Fibroblast of villous mesenchyme (primary cell): ENCODE measurements around the gene BMP7. TPM values are rescaled to one million over a fixed set of nuclear protein-coding genes. Genes with fewer than 3 reads are reported as not detected.
"Not testable (repeated sequence)": the region's sequence is repeated elsewhere in the genome, so short reads cannot be mapped to it uniquely, and the experiment has no call there.

Experiments
- DNase-seq: peaks from one replicate; pipeline ENCODE4 v3.0.0-alpha.2; 2010; ENCODE audit warnings: low read depth
- H3K4me3 ChIP-seq: 2 replicates; pipeline ENCODE4 v1.5.1; 2011; ENCODE audit warnings: low read depth, mild to moderate bottlenecking, low read length
- total RNA-seq: library from RNA; depleted of rRNA; stranded (reverse); fragments of >200 nt; gene quantifications from 2 replicates; pipeline ENCODE4 v1.2.3, GENCODE V29; 2012
- TF ChIP-seq, protein P1 (sequence below): IDR thresholded peaks from 2 replicates; pipeline ENCODE4 v1.5.1; 2012; ENCODE audit warnings: low read depth, mild to moderate bottlenecking, low read length; ENCODE audit not compliant: insufficient read depth

The BMP7 gene
- total RNA-seq, 1 donor, result not detected

DNA sequence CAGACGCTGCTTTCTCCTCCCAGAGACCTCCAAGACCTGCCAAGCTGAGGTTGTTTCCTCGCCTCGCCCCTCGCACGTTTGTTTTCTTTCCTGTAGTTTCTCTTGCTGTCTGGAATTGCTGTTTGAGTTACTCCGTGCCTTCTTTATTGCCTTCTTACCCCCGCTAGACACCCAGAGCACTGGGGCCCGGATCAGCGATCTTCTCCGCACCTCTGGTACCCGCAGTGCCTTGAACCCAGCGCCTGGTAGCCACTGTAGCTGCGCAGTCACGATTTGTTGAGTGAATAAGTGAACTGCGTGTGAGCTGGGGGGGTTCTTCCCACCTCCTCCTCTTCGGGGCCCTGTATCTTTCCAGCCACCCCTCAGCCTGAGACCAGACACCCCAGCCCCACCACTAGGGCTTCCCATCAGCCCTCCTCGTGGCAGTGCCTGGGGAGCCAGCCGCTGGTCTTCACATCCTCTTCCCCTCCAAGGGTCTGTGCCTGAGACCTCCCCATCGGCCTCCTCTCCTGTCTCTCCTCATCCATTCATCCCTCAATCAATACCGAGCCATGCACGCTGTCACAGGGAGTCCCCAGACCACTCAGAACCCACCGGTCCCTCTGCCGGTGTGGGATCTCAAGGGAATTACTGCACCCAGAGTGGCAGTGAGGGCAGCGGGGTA lies 849 bp upstream of the BMP7 start:
- DNase-seq, result no peak
- TF ChIP-seq, protein P1, sequence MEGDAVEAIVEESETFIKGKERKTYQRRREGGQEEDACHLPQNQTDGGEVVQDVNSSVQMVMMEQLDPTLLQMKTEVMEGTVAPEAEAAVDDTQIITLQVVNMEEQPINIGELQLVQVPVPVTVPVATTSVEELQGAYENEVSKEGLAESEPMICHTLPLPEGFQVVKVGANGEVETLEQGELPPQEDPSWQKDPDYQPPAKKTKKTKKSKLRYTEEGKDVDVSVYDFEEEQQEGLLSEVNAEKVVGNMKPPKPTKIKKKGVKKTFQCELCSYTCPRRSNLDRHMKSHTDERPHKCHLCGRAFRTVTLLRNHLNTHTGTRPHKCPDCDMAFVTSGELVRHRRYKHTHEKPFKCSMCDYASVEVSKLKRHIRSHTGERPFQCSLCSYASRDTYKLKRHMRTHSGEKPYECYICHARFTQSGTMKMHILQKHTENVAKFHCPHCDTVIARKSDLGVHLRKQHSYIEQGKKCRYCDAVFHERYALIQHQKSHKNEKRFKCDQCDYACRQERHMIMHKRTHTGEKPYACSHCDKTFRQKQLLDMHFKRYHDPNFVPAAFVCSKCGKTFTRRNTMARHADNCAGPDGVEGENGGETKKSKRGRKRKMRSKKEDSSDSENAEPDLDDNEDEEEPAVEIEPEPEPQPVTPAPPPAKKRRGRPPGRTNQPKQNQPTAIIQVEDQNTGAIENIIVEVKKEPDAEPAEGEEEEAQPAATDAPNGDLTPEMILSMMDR, result no peak
- no peak overlapping the region for H3K4me3 ChIP-seq

DNA sequence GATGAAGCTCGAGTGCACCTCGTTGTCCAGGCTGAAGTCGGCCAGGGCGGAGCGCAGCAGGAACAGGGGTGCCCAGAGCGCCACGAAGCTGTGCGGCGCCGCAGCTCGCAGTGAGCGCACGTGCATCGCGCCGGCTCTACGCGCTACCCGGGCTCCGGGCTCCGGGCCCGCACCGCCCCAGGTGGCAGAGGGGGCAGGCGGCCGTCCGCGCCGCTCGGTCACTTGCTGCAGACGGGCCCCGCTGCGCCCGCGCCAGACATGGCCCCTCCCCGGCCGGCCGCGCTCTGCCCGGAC lies 497 bp downstream of the BMP7 start:
- no peak for DNase-seq
- TF ChIP-seq, protein P1, result no peak

DNA sequence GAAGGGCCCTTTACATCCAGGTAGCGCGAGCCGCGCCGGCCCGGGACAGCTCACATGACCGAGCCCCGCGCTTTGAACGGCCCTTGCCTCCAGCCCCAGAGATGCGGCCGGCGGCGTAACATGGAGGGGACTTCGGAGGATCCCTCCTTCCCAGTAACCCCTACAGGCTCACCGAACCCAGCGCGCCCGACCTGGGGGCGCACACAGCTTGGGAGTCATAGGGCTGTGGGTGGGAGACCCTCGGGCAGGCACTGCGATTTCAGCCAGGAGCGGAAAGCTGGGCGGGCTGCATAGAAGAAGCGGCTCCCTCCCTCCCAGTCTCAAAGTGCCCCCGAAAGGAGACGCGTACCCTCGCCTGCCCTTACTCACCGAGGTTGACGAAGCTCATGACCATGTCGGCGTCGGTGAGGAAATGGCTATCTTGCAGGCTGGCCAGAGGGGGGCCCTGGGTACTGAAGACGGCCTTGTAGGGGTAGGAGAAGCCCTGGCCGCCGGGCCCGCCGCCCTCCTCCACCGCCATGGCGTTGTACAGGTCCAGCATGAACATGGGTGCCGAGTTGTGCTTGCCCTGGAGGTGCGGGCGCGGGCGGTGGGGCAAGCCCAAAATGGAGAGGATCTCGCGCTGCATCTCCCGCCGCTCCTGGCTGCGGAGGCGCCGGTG lies 975 bp downstream of the BMP7 start:
- TF ChIP-seq, protein P1, result no peak
- H3K4me3 ChIP-seq, result no peak overlapping the region
- DNase-seq, result no peak

More for the DNA sequence above, 497 bp downstream of the BMP7 start:
- no peak overlapping the region for H3K4me3 ChIP-seq

DNA sequence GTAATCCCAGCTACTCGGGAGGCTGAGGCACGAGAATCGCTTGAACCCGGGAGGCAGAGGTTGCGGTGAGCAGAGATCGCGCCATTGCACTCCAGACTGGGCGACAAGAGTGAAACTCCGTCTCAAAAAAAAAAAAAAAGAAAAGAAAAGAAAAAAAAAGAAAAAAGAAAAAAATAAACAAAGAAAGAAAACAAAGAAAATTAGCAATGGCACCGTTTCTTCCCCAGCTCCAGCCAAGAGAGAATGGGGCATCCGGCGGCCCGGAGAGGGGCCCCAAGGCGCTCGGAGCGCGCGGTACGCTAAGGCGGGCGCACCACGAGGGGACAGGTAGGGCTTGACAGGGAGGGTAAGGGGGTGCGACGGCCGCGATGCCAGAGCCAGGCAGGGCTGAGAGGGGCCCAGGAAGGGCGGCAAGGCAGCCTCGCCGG lies 1.5 kb downstream of the BMP7 start:
- not testable (repeated sequence) for H3K4me3 ChIP-seq, DNase-seq

DNA sequence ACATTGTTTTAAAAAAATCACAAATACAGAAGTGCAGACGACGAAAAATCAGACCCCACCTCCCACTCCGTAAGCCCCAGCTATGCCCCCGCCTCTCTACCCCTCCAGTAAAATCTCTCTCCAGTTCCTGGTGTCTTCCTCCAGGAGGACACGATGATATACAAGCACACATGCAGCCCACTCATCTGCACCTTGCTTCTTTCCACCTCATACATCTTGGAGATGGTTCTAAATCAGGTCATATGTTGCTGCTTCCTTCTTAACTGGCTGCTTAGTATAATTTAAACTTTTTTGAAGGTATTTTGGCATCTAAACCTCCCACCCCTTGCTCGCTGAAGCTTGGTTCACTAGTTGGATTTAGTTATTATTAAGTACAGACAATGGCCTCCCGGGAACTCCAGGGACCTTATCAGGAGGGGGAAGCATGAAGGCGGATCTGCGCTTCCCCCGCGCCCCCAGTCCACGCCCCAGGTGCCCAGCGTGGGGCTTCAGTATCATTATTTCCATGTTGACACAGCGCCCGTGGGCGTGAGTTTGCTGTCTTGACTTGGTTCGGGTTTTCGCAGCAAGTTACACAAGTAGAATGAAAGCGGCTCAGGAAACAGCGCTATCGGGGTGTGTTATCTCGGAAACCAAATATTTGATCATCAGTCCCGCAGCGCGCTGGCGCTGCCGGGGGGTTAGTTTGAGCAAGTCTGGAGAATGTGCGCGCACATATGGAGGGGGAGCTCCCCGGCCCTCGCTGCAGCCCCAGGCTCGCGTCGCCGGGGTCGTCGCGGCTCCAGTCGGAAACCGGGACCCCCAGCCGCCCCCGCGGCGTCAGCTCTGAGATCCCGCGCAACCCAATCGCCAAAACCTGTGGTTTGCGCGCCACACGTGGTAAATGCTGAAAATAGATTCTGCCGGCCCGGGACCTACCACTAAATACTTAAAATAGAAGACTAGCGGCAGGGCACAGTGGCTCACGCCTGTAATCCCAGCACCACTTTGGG lies 2.3 kb downstream of the BMP7 start:
- TF ChIP-seq, protein P1, result no peak
- no peak overlapping the region for H3K4me3 ChIP-seq
- no peak for DNase-seq

DNA sequence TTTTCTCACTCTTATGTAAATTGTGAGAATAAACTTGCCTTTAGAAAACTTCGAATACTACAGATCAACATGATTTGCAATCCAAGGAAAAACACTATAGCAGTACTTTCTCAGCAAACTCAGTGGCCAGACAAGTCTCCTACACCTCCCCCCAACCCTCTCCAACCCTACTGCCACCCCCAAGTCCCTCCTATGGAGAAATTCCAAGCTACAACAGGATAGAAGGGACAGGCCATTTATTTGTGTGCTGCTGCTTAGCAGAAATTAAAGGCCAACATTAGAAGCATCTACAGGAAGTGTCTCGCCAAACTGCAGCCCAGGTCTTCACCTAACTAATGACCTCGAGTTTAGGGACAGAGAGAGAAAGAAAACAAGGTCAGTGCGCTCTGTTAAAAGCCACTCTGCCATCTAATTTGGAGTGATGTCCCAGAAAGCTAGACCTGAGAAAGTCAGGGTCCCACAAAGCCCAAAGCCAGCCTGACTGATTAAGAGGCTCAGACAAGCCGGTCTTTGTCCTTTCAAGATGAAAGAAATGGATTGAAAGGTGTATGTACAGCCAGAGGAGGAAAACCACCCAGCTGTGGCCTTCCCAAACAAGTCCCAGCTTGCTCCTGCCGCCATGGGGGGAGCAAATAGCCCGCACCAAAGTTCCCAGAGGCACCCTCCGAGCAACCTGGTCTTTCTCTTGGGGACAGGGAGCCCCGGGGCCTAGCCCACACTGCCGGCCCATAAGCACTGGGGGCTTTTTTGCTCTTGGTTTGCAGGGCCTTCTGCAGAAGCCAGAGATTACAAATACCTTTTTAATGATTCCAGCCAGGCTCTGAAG lies 3.4 kb downstream of the BMP7 start:
- H3K4me3 ChIP-seq, result no peak overlapping the region
- TF ChIP-seq, protein P1, result no peak
- no peak for DNase-seq
